GM23248 (cell line): ENCODE data around the gene RCAN2.

Experiments used
- EZH2 ChIP-seq: fragments of 200-600 bp; sonication (generic); IDR thresholded peaks from 2 replicates; pipeline ENCODE4 v1.6.1; 2018; ENCODE audit warnings: antibody characterized with exemption, mild to moderate bottlenecking; ENCODE audit not compliant: insufficient read depth, poor library complexity, severe bottlenecking
- EZH2phosphoT487 ChIP-seq: fragments of 200-600 bp; sonication (generic); IDR thresholded peaks from 2 replicates; pipeline ENCODE4 v1.6.1; 2018; ENCODE audit warnings: antibody characterized with exemption, moderate library complexity, mild to moderate bottlenecking, low read depth; ENCODE audit not compliant: insufficient read depth

DNA sequence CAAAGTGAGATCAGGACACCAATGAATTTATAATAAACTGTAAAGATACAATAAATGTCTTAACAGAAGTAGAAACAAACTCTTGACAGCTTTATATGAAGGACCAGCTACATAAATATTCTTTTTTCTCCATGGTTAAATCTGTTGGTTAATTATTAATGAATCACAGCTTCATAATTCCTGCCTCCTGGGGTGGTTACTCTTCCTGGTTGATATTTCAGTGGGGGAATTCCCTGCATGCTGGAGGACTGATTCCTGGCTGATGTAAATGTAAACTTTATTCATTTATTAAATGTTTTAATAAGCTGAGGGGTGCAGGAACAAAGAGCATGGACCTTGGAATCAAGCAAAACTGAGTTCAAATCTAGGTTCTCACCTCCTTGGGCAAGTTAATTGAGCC is 16.2 kb upstream of the RCAN2 start:
- no peak for TF ChIP-seq EZH2
- no peak for TF ChIP-seq EZH2phosphoT487
